HEK293 (cell line): ENCODE measurements around the gene IMMP2L.

Experiments
- CTCF ChIA-PET: fragments of 350-600 bp; formaldehyde crosslinking; extraction: SDS; loops from one replicate; lab custom pipeline; 2021; ENCODE audit warnings: antibody characterized with exemption; lab: Yijun Ruan, JAX
- POLR2A ChIA-PET: fragments of 300-600 bp; formaldehyde crosslinking; extraction: SDS; loops from one replicate; lab custom pipeline; 2020; ENCODE audit warnings: antibody characterized with exemption, inconsistent platforms; lab: Yijun Ruan, JAX
- H3K27ac ChIP-seq: fragments of 200-500 bp; sonication (Bioruptor generic); 2 replicates; pipeline ENCODE4 v1.5.1; 2014; ENCODE audit warnings: low read depth, low read length, control low read depth, inconsistent platforms; ENCODE audit errors: extremely low read depth
- H3K36me3 ChIP-seq, 2 experiments: fragments of 200-500 bp in 1 of 2; sonication (Bioruptor generic) in 1 of 2; 1 replicate in 1 of 2; 2 replicates in 1 of 2; pipeline ENCODE4 v1.5.1; 2014 to 2017; ENCODE audit warnings: inconsistent platforms in 2 of 2, low read length in 2 of 2; ENCODE audit not compliant: control insufficient read depth in 2 of 2, insufficient read depth in 1 of 2
- H3K4me1 ChIP-seq: fragments of 200-500 bp; sonication (Bioruptor generic); 2 replicates; pipeline ENCODE4 v1.5.1; 2014; ENCODE audit warnings: mild to moderate bottlenecking, low read length, inconsistent platforms; ENCODE audit not compliant: control insufficient read depth, insufficient read depth
- H3K4me3 ChIP-seq: 2 replicates; pipeline ENCODE4 v1.5.1; 2011; ENCODE audit warnings: low read depth, mild to moderate bottlenecking, control low read depth, low read length, moderate library complexity
- H3K9me3 ChIP-seq: fragments of 200-500 bp; sonication (Bioruptor generic); 2 replicates; pipeline ENCODE4 v1.5.1; 2014; ENCODE audit warnings: low read depth, low read length, inconsistent platforms; ENCODE audit not compliant: control insufficient read depth, insufficient read depth
- FEZF1 ChIP-seq: fragments of 450-650 bp; formaldehyde crosslinking; IDR thresholded peaks from 2 replicates; pipeline ENCODE4 v1.5.1; 2016; ENCODE audit warnings: missing biosample characterization, missing genetic modification characterization
- IKZF3 ChIP-seq: fragments of 450-650 bp; IDR thresholded peaks from 2 replicates; pipeline ENCODE4 v1.5.0; 2018; ENCODE audit warnings: missing biosample characterization, mild to moderate bottlenecking, missing genetic modification characterization, moderate library complexity
- PRDM1 ChIP-seq: fragments of 450-650 bp; formaldehyde crosslinking; IDR thresholded peaks from 2 replicates; pipeline ENCODE4; 2016; ENCODE audit warnings: missing biosample characterization, missing genetic modification characterization
- SCRT2 ChIP-seq: fragments of 450-650 bp; formaldehyde crosslinking; IDR thresholded peaks from 2 replicates; pipeline ENCODE4 v1.5.1; 2016; ENCODE audit warnings: missing biosample characterization, missing genetic modification characterization
- TRIM28 ChIP-seq: IDR thresholded peaks from 2 replicates; pipeline ENCODE4 v1.6.1; 2011; ENCODE audit warnings: low read length, control low read depth, borderline replicate concordance
- ZBTB20 ChIP-seq: fragments of 450-650 bp; formaldehyde crosslinking; IDR thresholded peaks from 2 replicates; pipeline ENCODE4 v1.5.1; 2016; ENCODE audit warnings: missing biosample characterization, missing genetic modification characterization
- ZBTB21 ChIP-seq: fragments of 450-650 bp; formaldehyde crosslinking; IDR thresholded peaks from 2 replicates; pipeline ENCODE4 v1.5.1; 2017; ENCODE audit warnings: missing biosample characterization, missing genetic modification characterization
- ZBTB48 ChIP-seq: fragments of 450-650 bp; formaldehyde crosslinking; IDR thresholded peaks from 2 replicates; pipeline ENCODE4 v1.5.1; 2016; ENCODE audit warnings: missing biosample characterization, missing genetic modification characterization
- ZNF114 ChIP-seq: fragments of 450-650 bp; formaldehyde crosslinking; IDR thresholded peaks from 2 replicates; pipeline ENCODE4 v1.5.0; 2017; ENCODE audit warnings: missing biosample characterization, missing genetic modification characterization
- ZNF148 ChIP-seq: fragments of 450-650 bp; formaldehyde crosslinking; IDR thresholded peaks from 2 replicates; pipeline ENCODE4 v1.5.0; 2017; ENCODE audit warnings: missing biosample characterization, missing genetic modification characterization, borderline replicate concordance
- ZNF174 ChIP-seq: fragments of 450-650 bp; formaldehyde crosslinking; IDR thresholded peaks from 2 replicates; pipeline ENCODE4 v1.5.0; 2017; ENCODE audit warnings: missing biosample characterization, mild to moderate bottlenecking, missing genetic modification characterization
- ZNF19 ChIP-seq: fragments of 450-650 bp; formaldehyde crosslinking; IDR thresholded peaks from 2 replicates; pipeline ENCODE4; 2016; ENCODE audit warnings: missing biosample characterization, missing genetic modification characterization, low read depth
- ZNF211 ChIP-seq: fragments of 450-650 bp; formaldehyde crosslinking; IDR thresholded peaks from 2 replicates; pipeline ENCODE4 v1.5.1; 2016; ENCODE audit warnings: low read depth, missing biosample characterization, missing genetic modification characterization
- ZNF274 ChIP-seq, 2 experiments: fragments of 200-500 bp in 1 of 2; fragments of 450-650 bp in 1 of 2; sonication (Bioruptor generic) in 1 of 2; formaldehyde crosslinking in 1 of 2; IDR thresholded peaks; 2 replicates each; pipeline versions ENCODE4 v1.5.1 to v1.6.1; 2014 to 2016; ENCODE audit warnings: borderline replicate concordance in 1 of 2, inconsistent platforms in 1 of 2, low read length in 1 of 2, missing biosample characterization in 1 of 2, missing genetic modification characterization in 1 of 2
- ZNF423 ChIP-seq: fragments of 450-650 bp; formaldehyde crosslinking; IDR thresholded peaks from 2 replicates; pipeline ENCODE4 v1.5.1; 2016; ENCODE audit warnings: missing biosample characterization, missing genetic modification characterization
- ZNF426 ChIP-seq: fragments of 450-650 bp; formaldehyde crosslinking; IDR thresholded peaks from 2 replicates; pipeline ENCODE4 v1.5.1; 2017; ENCODE audit warnings: missing biosample characterization, missing genetic modification characterization, mild to moderate bottlenecking, inconsistent platforms, moderate library complexity
- ZNF488 ChIP-seq: fragments of 450-650 bp; formaldehyde crosslinking; IDR thresholded peaks from 2 replicates; pipeline ENCODE4 v1.5.1; 2016; ENCODE audit warnings: missing biosample characterization, missing genetic modification characterization
- ZNF561 ChIP-seq: fragments of 450-650 bp; IDR thresholded peaks from 2 replicates; pipeline ENCODE4 v1.5.1; 2018; ENCODE audit warnings: missing biosample characterization, missing genetic modification characterization, borderline replicate concordance
- ZNF670 ChIP-seq: fragments of 450-650 bp; formaldehyde crosslinking; IDR thresholded peaks from 2 replicates; pipeline ENCODE4 v1.5.1; 2016; ENCODE audit warnings: missing biosample characterization, missing genetic modification characterization, low read depth
- ZNF747 ChIP-seq: fragments of 450-650 bp; formaldehyde crosslinking; IDR thresholded peaks from 2 replicates; pipeline ENCODE4 v1.5.1; 2016; ENCODE audit warnings: missing biosample characterization, missing genetic modification characterization
- ZNF792 ChIP-seq: fragments of 450-650 bp; formaldehyde crosslinking; IDR thresholded peaks from 2 replicates; pipeline ENCODE4 v1.5.1; 2016; ENCODE audit warnings: missing biosample characterization, missing genetic modification characterization
- ZNF830 ChIP-seq: fragments of 450-650 bp; IDR thresholded peaks from 2 replicates; pipeline ENCODE4 v1.5.0; 2018; ENCODE audit warnings: missing biosample characterization, missing genetic modification characterization, low read depth, mild to moderate bottlenecking, moderate library complexity
- ZXDB ChIP-seq: fragments of 450-650 bp; formaldehyde crosslinking; IDR thresholded peaks from 2 replicates; pipeline ENCODE4 v1.5.1; 2016; ENCODE audit warnings: missing biosample characterization, missing genetic modification characterization
- TF ChIP-seq, protein P1 (sequence below): fragments of 450-650 bp; formaldehyde crosslinking; IDR thresholded peaks from 2 replicates; pipeline ENCODE4 v1.5.1; 2017; ENCODE audit warnings: missing biosample characterization, mild to moderate bottlenecking, missing genetic modification characterization, moderate library complexity

Gene IMMP2L

DNA sequence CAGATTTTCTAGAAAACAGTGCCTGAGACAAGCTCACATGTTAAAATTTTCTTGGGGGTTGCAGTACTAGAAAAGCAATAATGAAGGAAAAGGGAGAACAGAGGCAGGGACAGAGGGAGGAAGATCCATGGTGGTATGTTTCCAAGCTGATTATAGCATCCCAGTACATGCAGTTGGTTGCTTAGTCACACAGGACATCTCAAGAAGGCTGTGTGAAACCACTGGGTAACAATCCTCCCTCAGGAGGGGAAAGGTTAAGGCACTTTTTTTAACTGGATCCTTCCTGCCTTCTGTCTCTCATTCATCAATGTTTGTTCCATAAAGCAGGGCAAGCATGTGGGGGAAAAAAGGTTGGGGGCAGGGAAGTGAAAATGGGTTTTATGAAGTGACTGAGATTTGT lies 6.1 kb upstream of the IMMP2L start:
- Histone ChIP-seq H3K4me3 (no peak overlapping the region), H3K27ac (no peak overlapping the region)
- CTCF ChIA-PET: no interaction called here

GRCh38 chr7:111564078-111564477 lies 1.8 kb upstream of the IMMP2L start:
- no peaks in the 10 kb centered on the region for H3K36me3 ChIP-seq
- H3K9me3 ChIP-seq: no peaks in the 10 kb centered on the region
- H3K4me3 ChIP-seq: no peak overlapping the region
- ChIA-PET CTCF (no interaction called here), POLR2A (no interaction called here)
- no peak overlapping the region for H3K27ac ChIP-seq
- H3K4me1 ChIP-seq: no peaks in the 10 kb centered on the region
- TF ChIP-seq ZNF747: no peak
- no peak for TF ChIP-seq ZNF670
- TF ChIP-seq ZNF830 (tag by site-specific recombination): no peak
- TF ChIP-seq ZNF792 (tag by site-specific recombination): no peak

More for the DNA sequence above, 6.1 kb upstream of the IMMP2L start:
- no peaks in the 10 kb centered on the region for H3K4me1 ChIP-seq
- POLR2A ChIA-PET: no interaction called here
- H3K36me3 ChIP-seq: no peaks in the 10 kb centered on the region
- no peaks in the 10 kb centered on the region for H3K9me3 ChIP-seq
- no peak for TF ChIP-seq ZNF426 (tag by site-specific recombination)
- no peak for TF ChIP-seq ZNF561 (tag by site-specific recombination)
- TF ChIP-seq ZNF114: no peak
- TF ChIP-seq ZNF670: no peak
- TF ChIP-seq ZNF211 (tag by site-specific recombination): no peak
- no peak for TF ChIP-seq FEZF1 (tag by site-specific recombination)
- no peak for TF ChIP-seq ZNF488
- TF ChIP-seq ZNF423 (tag by site-specific recombination): no peak
- no peak for TF ChIP-seq SCRT2 (tag by site-specific recombination)
- TF ChIP-seq, protein P1, sequence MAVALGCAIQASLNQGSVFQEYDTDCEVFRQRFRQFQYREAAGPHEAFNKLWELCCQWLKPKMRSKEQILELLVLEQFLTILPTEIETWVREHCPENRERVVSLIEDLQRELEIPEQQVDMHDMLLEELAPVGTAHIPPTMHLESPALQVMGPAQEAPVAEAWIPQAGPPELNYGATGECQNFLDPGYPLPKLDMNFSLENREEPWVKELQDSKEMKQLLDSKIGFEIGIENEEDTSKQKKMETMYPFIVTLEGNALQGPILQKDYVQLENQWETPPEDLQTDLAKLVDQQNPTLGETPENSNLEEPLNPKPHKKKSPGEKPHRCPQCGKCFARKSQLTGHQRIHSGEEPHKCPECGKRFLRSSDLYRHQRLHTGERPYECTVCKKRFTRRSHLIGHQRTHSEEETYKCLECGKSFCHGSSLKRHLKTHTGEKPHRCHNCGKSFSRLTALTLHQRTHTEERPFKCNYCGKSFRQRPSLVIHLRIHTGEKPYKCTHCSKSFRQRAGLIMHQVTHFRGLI (tag by site-specific recombination): no peak
- no peak for TF ChIP-seq ZNF274 (IDR thresholded peaks at IDR 0.05; ENCODE audit: low read length)
- TF ChIP-seq ZNF274 (tag by site-specific recombination; IDR thresholded peaks at IDR 0.05; ENCODE audit: borderline replicate concordance): no peak
- no peak for TF ChIP-seq TRIM28
- no peak for TF ChIP-seq IKZF3 (tag by site-specific recombination)

- Histone ChIP-seq H3K4me1 (no peaks in the 10 kb centered on the region), H3K36me3 (peaks cover 0 to 14% of the 10 kb centered on the region in 2 experiments; a peak in 1 of 3 replicates), H3K4me3 (peak overlapping the region; percentile 67), H3K9me3 (no peaks in the 10 kb centered on the region), H3K27ac (peak overlapping the region; percentile 63; the same call in 1 of the 2 replicates)
- ChIA-PET POLR2A (no interaction called here), CTCF (no interaction called here)
- TF ChIP-seq PRDM1 (tag by site-specific recombination) (0 out of 2 replicates have a peak, but pooled peaks have one; percentile 28), ZBTB21 (tag by site-specific recombination) (no peak), ZBTB48 (peak; percentile 8; the same call in 1 of the 2 replicates), ZXDB (0 out of 2 replicates have a peak, but pooled peaks have one; percentile 12), ZNF174 (no peak), ZNF19 (tag by site-specific recombination) (no peak), ZBTB20 (tag by site-specific recombination) (peak; percentile 22; the same call in 1 of the 2 replicates), ZNF148 (tag by site-specific recombination) (no peak), SCRT2 (tag by site-specific recombination) (no peak)
These were observed 713 bp downstream of the IMMP2L start for GRCh38 chr7:111561654-111561903.
